GM06990 (cell line): Measurements from ENCODE around the gene TECTA.

Source experiments
- DNase-seq: peaks from one replicate; pipeline ENCODE4 v3.0.0-alpha.2; 2011; ENCODE audit not compliant: insufficient read length; ENCODE audit errors: extremely low read depth
- H3K27me3 ChIP-seq: replicated peaks from 2 replicates; pipeline ENCODE4 v1.6.0; 2011; ENCODE audit warnings: low read length; ENCODE audit not compliant: control insufficient read depth, insufficient read depth
- H3K36me3 ChIP-seq: 2 replicates; pipeline ENCODE4 v1.5.1; 2011; ENCODE audit warnings: low read length; ENCODE audit not compliant: control insufficient read depth, insufficient read depth
- H3K4me3 ChIP-seq: replicated peaks from 2 replicates; pipeline ENCODE4 v1.5.1; 2011; ENCODE audit warnings: low read depth, mild to moderate bottlenecking, control low read depth, low read length
- TF ChIP-seq, protein P1 (sequence below): IDR thresholded peaks from 2 replicates; pipeline ENCODE4 v1.5.1; 2011; ENCODE audit warnings: low read length, control low read depth, mild to moderate bottlenecking, inconsistent platforms; ENCODE audit not compliant: insufficient read depth, poor library complexity, severe bottlenecking

TECTA gene

DNA sequence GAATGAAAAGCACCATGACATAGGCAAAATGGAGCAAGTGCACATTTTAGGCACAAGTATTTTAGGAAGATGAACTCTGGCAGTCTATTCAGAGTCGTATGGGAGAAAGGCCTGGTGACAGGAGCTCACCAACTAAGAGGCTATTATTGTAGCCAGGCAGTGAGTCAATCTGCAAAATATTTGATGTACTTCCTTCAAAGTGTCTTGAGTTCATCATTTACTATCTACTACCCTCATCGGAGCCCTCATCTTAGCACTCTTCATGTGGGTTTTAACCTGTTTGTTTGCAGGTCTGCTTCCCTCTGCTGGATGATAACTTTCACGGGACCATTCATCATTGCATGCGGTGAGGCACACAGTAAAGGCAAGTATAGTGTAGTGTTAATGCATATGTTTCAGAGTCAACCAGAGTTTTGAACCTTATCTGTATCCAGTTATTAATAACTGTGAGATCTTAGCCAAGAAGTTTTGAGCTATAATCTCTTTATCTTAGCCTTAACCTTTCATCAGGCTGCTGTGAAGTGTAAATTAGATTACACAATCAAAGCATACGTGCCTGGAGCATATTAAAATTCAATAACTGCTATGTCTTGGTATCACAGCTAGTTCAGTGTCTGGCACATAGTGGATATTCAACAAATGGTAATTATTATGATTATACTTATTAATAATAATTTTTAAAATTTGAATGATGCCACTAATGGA lies 120.6 kb downstream of the TECTA start:
- TF ChIP-seq, protein P1, sequence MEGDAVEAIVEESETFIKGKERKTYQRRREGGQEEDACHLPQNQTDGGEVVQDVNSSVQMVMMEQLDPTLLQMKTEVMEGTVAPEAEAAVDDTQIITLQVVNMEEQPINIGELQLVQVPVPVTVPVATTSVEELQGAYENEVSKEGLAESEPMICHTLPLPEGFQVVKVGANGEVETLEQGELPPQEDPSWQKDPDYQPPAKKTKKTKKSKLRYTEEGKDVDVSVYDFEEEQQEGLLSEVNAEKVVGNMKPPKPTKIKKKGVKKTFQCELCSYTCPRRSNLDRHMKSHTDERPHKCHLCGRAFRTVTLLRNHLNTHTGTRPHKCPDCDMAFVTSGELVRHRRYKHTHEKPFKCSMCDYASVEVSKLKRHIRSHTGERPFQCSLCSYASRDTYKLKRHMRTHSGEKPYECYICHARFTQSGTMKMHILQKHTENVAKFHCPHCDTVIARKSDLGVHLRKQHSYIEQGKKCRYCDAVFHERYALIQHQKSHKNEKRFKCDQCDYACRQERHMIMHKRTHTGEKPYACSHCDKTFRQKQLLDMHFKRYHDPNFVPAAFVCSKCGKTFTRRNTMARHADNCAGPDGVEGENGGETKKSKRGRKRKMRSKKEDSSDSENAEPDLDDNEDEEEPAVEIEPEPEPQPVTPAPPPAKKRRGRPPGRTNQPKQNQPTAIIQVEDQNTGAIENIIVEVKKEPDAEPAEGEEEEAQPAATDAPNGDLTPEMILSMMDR = no peak
- H3K27me3 ChIP-seq = no peaks in the 10 kb centered on the region; the same call in 1 of the 2 replicates
- no peaks in the 10 kb centered on the region for H3K36me3 ChIP-seq
- no peak overlapping the region for H3K4me3 ChIP-seq
- no peak for DNase-seq

DNA sequence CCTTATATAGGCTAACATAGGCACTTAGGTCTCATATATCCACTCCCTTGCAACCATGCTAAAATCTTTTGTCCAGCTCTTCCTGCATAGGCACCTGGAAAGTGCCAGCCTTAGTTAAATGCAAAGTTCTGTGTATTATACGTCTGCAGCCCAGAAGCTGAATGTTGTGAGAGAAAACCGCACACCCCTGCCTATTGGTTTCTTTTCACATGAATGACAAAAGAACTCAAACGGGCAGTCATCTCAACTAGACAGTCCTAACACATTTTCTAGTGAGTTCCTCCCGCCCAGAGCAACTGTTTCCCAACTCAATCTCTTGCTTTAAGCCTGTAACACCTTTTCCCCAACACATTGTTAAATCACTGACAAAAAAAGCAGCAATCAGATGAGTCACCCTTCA lies 122.1 kb downstream of the TECTA start:
- no peaks in the 10 kb centered on the region for H3K36me3 ChIP-seq
- H3K4me3 ChIP-seq = no peak overlapping the region
- no peak for DNase-seq
- no peaks in the 10 kb centered on the region; the same call in 1 of the 2 replicates for H3K27me3 ChIP-seq
- TF ChIP-seq, protein P1 = no peak

DNA sequence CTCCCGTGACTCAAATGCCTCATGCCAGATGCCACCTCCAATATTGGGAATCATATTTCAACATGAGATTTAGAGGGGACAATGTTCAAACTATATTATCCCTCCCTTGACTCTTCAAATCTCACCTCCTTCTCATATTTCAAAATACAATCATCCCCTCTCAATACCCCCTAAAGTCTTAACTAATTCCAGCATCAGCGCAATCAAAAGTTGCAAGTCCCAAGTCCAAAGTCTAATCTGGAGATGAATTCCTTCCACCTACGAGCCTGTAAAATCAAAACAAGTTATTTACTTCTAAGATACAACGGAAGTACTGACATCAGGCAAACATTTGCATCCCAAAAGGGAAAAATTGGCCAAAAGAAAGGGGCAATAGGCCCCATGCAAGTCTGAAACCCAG lies 124.3 kb downstream of the TECTA start:
- no peaks in the 10 kb centered on the region; the same call in 1 of the 2 replicates for H3K27me3 ChIP-seq
- no peak for DNase-seq
- H3K4me3 ChIP-seq = no peak overlapping the region
- no peaks in the 10 kb centered on the region for H3K36me3 ChIP-seq
- TF ChIP-seq, protein P1 = no peak

DNA sequence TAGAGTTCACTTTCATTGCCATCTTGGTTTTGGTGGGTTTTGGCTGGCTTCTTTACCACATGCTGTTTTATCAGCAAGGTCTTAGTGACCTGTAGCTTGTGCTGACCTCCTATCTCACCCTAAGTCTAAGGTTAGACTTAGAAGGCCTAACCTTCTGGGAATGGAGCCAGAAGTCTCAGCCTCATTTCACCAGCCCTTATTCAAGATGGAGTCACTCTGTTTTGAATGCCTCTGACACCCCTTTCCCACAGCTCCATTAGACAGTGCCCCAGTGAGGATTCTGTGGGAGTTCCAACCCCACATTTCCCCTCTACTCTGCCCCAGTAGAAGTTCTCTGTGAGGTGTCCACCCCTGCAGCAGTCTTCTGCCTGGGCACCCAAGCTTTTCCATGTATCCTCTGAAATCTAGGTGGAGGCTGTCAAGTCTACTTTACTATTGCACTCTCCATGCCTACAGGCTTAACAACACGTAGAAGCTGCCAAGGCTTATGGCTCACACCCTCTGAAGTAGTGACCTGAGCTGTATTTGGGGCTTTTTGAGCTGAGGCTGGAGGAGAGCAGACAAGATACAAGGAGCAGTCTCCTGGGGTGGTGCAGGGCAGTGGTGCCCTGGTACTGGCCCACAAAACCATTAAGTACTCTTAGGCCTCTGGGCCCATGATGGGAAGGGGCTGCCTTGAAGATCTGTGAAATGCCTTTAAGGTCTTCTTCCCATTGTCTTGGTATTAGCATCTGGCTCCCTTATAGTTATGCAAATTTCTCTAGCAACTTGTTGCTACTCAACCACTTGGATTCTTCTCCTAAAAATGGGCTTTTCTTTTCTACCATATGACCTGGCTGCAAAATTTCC lies 125.6 kb downstream of the TECTA start:
- Histone ChIP-seq H3K27me3 (no peaks in the 10 kb centered on the region), H3K36me3 (no peaks in the 10 kb centered on the region), H3K4me3 (no peak overlapping the region)
- no peak for DNase-seq
- TF ChIP-seq, protein P1 = no peak

DNA sequence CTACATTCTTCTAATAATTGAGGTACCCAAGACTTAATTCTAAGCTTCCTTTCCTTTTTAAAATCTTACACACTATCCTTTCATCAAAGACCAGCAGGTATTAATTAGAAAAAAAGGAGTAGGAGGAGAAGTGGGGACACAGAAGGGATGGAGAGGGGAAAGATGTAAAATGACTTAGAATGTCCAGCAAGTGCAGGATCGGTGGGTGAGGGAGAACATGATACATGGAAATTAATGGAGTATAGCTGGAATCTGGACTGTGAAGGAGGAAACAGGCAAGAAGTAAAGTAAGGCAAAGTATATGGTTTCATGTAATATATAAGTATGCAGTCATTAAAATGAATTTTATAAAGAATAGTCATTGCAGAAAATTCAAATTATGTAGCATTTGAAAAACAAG lies 127.8 kb downstream of the TECTA start:
- no peaks in the 10 kb centered on the region for H3K27me3 ChIP-seq
- DNase-seq = no peak
- H3K36me3 ChIP-seq = no peaks in the 10 kb centered on the region
- no peak overlapping the region for H3K4me3 ChIP-seq
- TF ChIP-seq, protein P1 = no peak
